Activated T-helper 1 cell treated with anti-CD3 and anti-CD28 coated beads, Interleukin-12 subunit alpha, Interleukin-12 subunit beta, Interleukin-2, Interleukin-4 antibody, amounts not matched to agents 30 ng/mL and 10 ng/mL and 1 ng/mL, durations not matched to agents 14 hours and 24 hours and 36 hours (primary cell): Measurements from ENCODE around the gene CMC4. TPM values are rescaled to one million over a fixed set of nuclear protein-coding genes. Genes with fewer than 3 reads are reported as not detected.

Experiments
- DNase-seq: peaks from one replicate; pipeline ENCODE4 v3.0.0; 2021; ENCODE audit warnings: low spot score
- H3K27ac Mint-ChIP-seq: one replicate; pipeline ENCODE4 v1.8.0; 2021; ENCODE audit warnings: mild to moderate bottlenecking, mixed read lengths
- H3K27me3 Mint-ChIP-seq: one replicate; pipeline ENCODE4 v1.8.0; 2022; ENCODE audit warnings: mild to moderate bottlenecking, moderate library complexity, mixed read lengths; ENCODE audit not compliant: insufficient read depth
- H3K36me3 Mint-ChIP-seq: one replicate; pipeline ENCODE4 v1.8.0; 2021; ENCODE audit warnings: low read depth, mixed read lengths
- H3K4me1 Mint-ChIP-seq: one replicate; pipeline ENCODE4 v1.8.0; 2021; ENCODE audit warnings: low read depth, mixed read lengths
- H3K4me3 Mint-ChIP-seq: one replicate; pipeline ENCODE4 v1.8.0; 2021; ENCODE audit warnings: mild to moderate bottlenecking, moderate library complexity, mixed read lengths
- H3K9me3 Mint-ChIP-seq: one replicate; pipeline ENCODE4 v1.8.0; 2021; ENCODE audit warnings: mixed read lengths
- intact Hi-C: fragments of 100-400 bp; cut with micrococcal nuclease; formaldehyde crosslinking; loops from one replicate; pipeline ENCODE4 v1.15.1; 2024
- total RNA-seq: library from RNA; stranded (reverse); gene quantifications from 2 replicates; pipeline ENCODE4 v1.2.3, GENCODE V29; 2022

The CMC4 gene
- 1.3 and 3.0 TPM in 2 replicates for total RNA-seq

GRCh38 chrX:155070975-155071693, at the start of gene CMC4, which contains the start of the genes BRCC3 and MTCP1:
Gene CMC4, minus strand, starts transcription at chrX:155071136. Its CDS starts 7,113 bp downstream, at chrX:155064023.
Gene BRCC3, plus strand, starts transcription at chrX:155071508. Its CDS starts 20 bp downstream, at chrX:155071528.
Gene MTCP1, minus strand, starts transcription at chrX:155071136. Its CDS starts 5,126 bp downstream, at chrX:155066010.
- Mint-ChIP-seq H3K4me3 (peak within 1 kb of the TSS; percentile 95), H3K36me3 (peaks cover 25% of the 10 kb centered on the region), H3K27ac (peak within 1 kb of the TSS; percentile 93), H3K27me3 (no peaks in the 10 kb centered on the region), H3K4me1 (peaks cover 50% of the 10 kb centered on the region), H3K9me3 (no peaks in the 10 kb centered on the region)
- DNase-seq: peak; percentile 72
- intact Hi-C loops: loop anchor here (1.0 to 5.0 kb wide), 6 partner anchors 14 to 154 kb away; partner anchors contain the start of gene VBP1

GRCh38 chrX:155115174-155115819, 44.4 kb upstream of the CMC4 start:
- Mint-ChIP-seq H3K4me3 (no peak overlapping the region), H3K36me3 (peaks cover 23% of the 10 kb centered on the region), H3K27me3 (no peaks in the 10 kb centered on the region), H3K4me1 (no peaks in the 10 kb centered on the region), H3K27ac (no peak overlapping the region), H3K9me3 (no peaks in the 10 kb centered on the region)
- DNase-seq: no peak
- intact Hi-C loops: no loop called here

- peaks cover 23% of the 10 kb centered on the region for H3K36me3 Mint-ChIP-seq
- intact Hi-C loops: no loop called here
- H3K4me3 Mint-ChIP-seq: no peak overlapping the region
- no peaks in the 10 kb centered on the region for H3K4me1 Mint-ChIP-seq
- H3K9me3 Mint-ChIP-seq: no peaks in the 10 kb centered on the region
- H3K27me3 Mint-ChIP-seq: no peaks in the 10 kb centered on the region
- H3K27ac Mint-ChIP-seq: no peak overlapping the region
- DNase-seq: no peak
These were observed 42.2 kb upstream of the CMC4 start for GRCh38 chrX:155113097-155113496.

GRCh38 chrX:155112171-155112570, 41.2 kb upstream of the CMC4 start:
- Mint-ChIP-seq H3K27me3 (no peaks in the 10 kb centered on the region), H3K4me1 (no peaks in the 10 kb centered on the region), H3K9me3 (no peaks in the 10 kb centered on the region), H3K27ac (no peak overlapping the region), H3K4me3 (no peak overlapping the region), H3K36me3 (peaks cover 24% of the 10 kb centered on the region)
- DNase-seq: no peak
- intact Hi-C loops: no loop called here

GRCh38 chrX:155108427-155108826, 37.5 kb upstream of the CMC4 start:
- intact Hi-C loops: no loop called here
- Mint-ChIP-seq H3K36me3 (peaks cover 27% of the 10 kb centered on the region), H3K27ac (no peak overlapping the region), H3K9me3 (no peaks in the 10 kb centered on the region), H3K4me3 (no peak overlapping the region), H3K4me1 (no peaks in the 10 kb centered on the region), H3K27me3 (no peaks in the 10 kb centered on the region)
- no peak for DNase-seq

- Mint-ChIP-seq H3K9me3 (no peaks in the 10 kb centered on the region), H3K27ac (no peak overlapping the region), H3K4me1 (no peaks in the 10 kb centered on the region), H3K27me3 (no peaks in the 10 kb centered on the region), H3K4me3 (no peak overlapping the region), H3K36me3 (peaks cover 27% of the 10 kb centered on the region)
- no peak for DNase-seq
- intact Hi-C loops: no loop called here
These were observed 35.0 kb upstream of the CMC4 start for GRCh38 chrX:155105919-155106318.

GRCh38 chrX:155094468-155095061, 23.6 kb upstream of the CMC4 start:
- Mint-ChIP-seq H3K27ac (no peak overlapping the region), H3K27me3 (no peaks in the 10 kb centered on the region), H3K9me3 (no peaks in the 10 kb centered on the region), H3K4me1 (no peaks in the 10 kb centered on the region), H3K36me3 (peaks cover 13% of the 10 kb centered on the region), H3K4me3 (no peak overlapping the region)
- peak; percentile 4 for DNase-seq
- intact Hi-C loops: loop anchor here (1.0 to 5.0 kb wide), 3 partner anchors 43 to 726 kb away; partner anchors contain the start of gene VBP1

- intact Hi-C loops: loop anchor here (1.0 kb wide), 1 partner anchor 106 kb away; no protein-coding TSS in a partner anchor
- Mint-ChIP-seq H3K9me3 (no peaks in the 10 kb centered on the region), H3K36me3 (peaks cover 10% of the 10 kb centered on the region), H3K4me1 (no peaks in the 10 kb centered on the region), H3K27me3 (no peaks in the 10 kb centered on the region), H3K4me3 (no peak overlapping the region), H3K27ac (no peak overlapping the region)
- DNase-seq: no peak
These were observed 16.2 kb upstream of the CMC4 start for GRCh38 chrX:155086961-155087735.

- no peak for DNase-seq
- Mint-ChIP-seq H3K36me3 (peaks cover 9% of the 10 kb centered on the region), H3K27ac (no peak overlapping the region), H3K27me3 (no peaks in the 10 kb centered on the region), H3K9me3 (no peaks in the 10 kb centered on the region), H3K4me1 (no peaks in the 10 kb centered on the region), H3K4me3 (no peak overlapping the region)
- intact Hi-C loops: loop anchor here (1.0 kb wide), 1 partner anchor 105 kb away; no protein-coding TSS in a partner anchor
These were observed 15.4 kb upstream of the CMC4 start for GRCh38 chrX:155086202-155086840.

- no peaks in the 10 kb centered on the region for H3K27me3 Mint-ChIP-seq
- peak overlapping the region; percentile 95 for H3K4me3 Mint-ChIP-seq
- intact Hi-C loops: loop anchor here (1.0 to 5.0 kb wide), 4 partner anchors 44 to 154 kb away; partner anchors contain the start of gene VBP1
- H3K27ac Mint-ChIP-seq: peak overlapping the region; percentile 93
- H3K9me3 Mint-ChIP-seq: no peaks in the 10 kb centered on the region
- peaks cover 28% of the 10 kb centered on the region for H3K36me3 Mint-ChIP-seq
- peaks cover 50% of the 10 kb centered on the region for H3K4me1 Mint-ChIP-seq
- no peak for DNase-seq
These were observed 851 bp upstream of the CMC4 start for GRCh38 chrX:155071694-155072280.

- no peak for DNase-seq
- Mint-ChIP-seq H3K4me1 (peaks cover 50% of the 10 kb centered on the region), H3K36me3 (peaks cover 24% of the 10 kb centered on the region), H3K4me3 (peak overlapping the region; percentile 86), H3K27ac (peak overlapping the region; percentile 82), H3K27me3 (no peaks in the 10 kb centered on the region), H3K9me3 (no peaks in the 10 kb centered on the region)
- intact Hi-C loops: loop anchor here (1.0 to 5.0 kb wide), 5 partner anchors 13 to 153 kb away; partner anchors contain the start of gene VBP1
These were observed 317 bp downstream of the CMC4 start for GRCh38 chrX:155070663-155070974.
